SK-N-MC (cell line): Measurements from ENCODE around the gene PCED1B.

Experiments
- EZH2 ChIP-seq: fragments of 200-600 bp; sonication (generic); IDR thresholded peaks from one replicate; pipeline ENCODE4 v1.6.1; 2017; ENCODE audit warnings: antibody characterized with exemption
- FOXP2 ChIP-seq: optimal IDR thresholded peaks from 2 replicates; pipeline ENCODE3; 2011; ENCODE audit warnings: mild to moderate bottlenecking, moderate library complexity; ENCODE audit not compliant: insufficient read depth; ENCODE audit errors: extremely low read length, control extremely low read depth
- POLR2AphosphoS5 ChIP-seq: IDR thresholded peaks from 2 replicates; pipeline ENCODE4 v1.6.1; 2012; ENCODE audit warnings: mild to moderate bottlenecking, low read depth, low read length, borderline replicate concordance

GRCh38 chr12:47207340-47207717 is 127.9 kb downstream of the PCED1B start:
- no peak for TF ChIP-seq FOXP2
- no peak for TF ChIP-seq POLR2AphosphoS5
- no peak for TF ChIP-seq EZH2
